ENCODE measurements around the gene STPG4. TPM values are rescaled to one million over a fixed set of nuclear protein-coding genes. Genes with fewer than 3 reads are reported as not detected.

The STPG4 gene
- total RNA-seq, 1 donor from 2014 or later = 2.9 TPM

DNA sequence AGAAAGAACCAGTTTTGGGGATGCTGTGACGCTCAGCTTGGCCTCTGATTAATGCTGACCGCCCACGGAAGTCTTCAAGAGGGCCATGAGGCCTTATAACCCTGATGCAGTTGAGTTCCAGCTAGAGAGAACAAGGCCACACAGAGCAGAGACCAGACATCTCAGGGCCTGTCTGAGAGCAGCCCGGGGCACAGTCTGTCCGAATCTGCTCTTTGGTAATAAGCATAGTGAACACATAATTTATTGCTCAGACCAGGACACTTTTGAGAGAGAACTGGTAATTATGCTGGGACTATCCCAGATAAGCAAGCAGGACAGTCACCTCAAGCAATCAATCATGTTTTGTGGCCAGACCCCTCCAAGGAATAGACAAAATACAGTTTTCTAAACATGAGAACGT lies 68.5 kb downstream of the STPG4 start:
- intact Hi-C loops (cut with DNase I) = no loop called here
- H3K9me3 ChIP-seq = no peaks in the 10 kb centered on the region
- DNase-seq (ENCODE audit: extremely low spot score in 2 of 2) = no peak
- peaks cover 45% of the 10 kb centered on the region for H3K4me1 ChIP-seq
- no peaks in the 10 kb centered on the region for H3K27me3 ChIP-seq
- TF ChIP-seq, protein P1, sequence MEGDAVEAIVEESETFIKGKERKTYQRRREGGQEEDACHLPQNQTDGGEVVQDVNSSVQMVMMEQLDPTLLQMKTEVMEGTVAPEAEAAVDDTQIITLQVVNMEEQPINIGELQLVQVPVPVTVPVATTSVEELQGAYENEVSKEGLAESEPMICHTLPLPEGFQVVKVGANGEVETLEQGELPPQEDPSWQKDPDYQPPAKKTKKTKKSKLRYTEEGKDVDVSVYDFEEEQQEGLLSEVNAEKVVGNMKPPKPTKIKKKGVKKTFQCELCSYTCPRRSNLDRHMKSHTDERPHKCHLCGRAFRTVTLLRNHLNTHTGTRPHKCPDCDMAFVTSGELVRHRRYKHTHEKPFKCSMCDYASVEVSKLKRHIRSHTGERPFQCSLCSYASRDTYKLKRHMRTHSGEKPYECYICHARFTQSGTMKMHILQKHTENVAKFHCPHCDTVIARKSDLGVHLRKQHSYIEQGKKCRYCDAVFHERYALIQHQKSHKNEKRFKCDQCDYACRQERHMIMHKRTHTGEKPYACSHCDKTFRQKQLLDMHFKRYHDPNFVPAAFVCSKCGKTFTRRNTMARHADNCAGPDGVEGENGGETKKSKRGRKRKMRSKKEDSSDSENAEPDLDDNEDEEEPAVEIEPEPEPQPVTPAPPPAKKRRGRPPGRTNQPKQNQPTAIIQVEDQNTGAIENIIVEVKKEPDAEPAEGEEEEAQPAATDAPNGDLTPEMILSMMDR (IDR thresholded peaks at IDR 0.05) = no peak
- TF ChIP-seq POLR2A (IDR thresholded peaks at IDR 0.05) (no peak), POLR2AphosphoS5 (IDR thresholded peaks at IDR 0.05; ENCODE audit: insufficient read depth in 1 of 2, low read depth in 1 of 2) (no peak)
- no peak overlapping the region for H3K4me3 ChIP-seq
- peak overlapping the region; percentile 33 for H3K27ac ChIP-seq
- H3K36me3 ChIP-seq = no peaks in the 10 kb centered on the region

DNA sequence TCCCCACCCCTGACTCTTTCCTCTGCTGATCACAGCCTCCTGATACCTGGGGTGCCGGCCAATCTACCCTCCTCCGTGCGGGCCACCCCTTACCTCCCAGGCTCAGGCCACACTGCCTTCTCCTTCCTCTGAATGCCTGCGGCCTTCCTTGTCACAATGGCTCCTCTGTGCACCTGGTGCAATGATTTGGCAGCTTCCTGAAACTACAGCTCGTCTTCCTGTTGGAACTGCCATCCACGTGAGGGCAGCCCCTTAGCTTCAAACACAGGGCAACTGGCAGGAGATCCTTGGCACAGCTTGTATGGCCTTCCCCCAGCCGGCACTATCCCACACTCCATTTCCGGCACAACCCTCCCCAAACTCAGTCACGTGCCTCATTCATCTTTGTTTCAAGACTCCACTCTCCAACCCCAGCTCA lies 69.0 kb downstream of the STPG4 start:
- intact Hi-C loops (cut with DNase I) = no loop called here
- Histone ChIP-seq H3K27ac (peak overlapping the region; percentile 33), H3K4me1 (peaks cover 45% of the 10 kb centered on the region), H3K4me3 (no peak overlapping the region), H3K36me3 (no peaks in the 10 kb centered on the region), H3K9me3 (no peaks in the 10 kb centered on the region), H3K27me3 (no peaks in the 10 kb centered on the region)
- no peak for TF ChIP-seq POLR2A (IDR thresholded peaks at IDR 0.05)
- peak in 1 of 2 donors; percentile 46 for TF ChIP-seq POLR2AphosphoS5 (IDR thresholded peaks at IDR 0.05; ENCODE audit: insufficient read depth in 1 of 2, low read depth in 1 of 2)
- DNase-seq (ENCODE audit: extremely low spot score in 2 of 2) = no peak

DNA sequence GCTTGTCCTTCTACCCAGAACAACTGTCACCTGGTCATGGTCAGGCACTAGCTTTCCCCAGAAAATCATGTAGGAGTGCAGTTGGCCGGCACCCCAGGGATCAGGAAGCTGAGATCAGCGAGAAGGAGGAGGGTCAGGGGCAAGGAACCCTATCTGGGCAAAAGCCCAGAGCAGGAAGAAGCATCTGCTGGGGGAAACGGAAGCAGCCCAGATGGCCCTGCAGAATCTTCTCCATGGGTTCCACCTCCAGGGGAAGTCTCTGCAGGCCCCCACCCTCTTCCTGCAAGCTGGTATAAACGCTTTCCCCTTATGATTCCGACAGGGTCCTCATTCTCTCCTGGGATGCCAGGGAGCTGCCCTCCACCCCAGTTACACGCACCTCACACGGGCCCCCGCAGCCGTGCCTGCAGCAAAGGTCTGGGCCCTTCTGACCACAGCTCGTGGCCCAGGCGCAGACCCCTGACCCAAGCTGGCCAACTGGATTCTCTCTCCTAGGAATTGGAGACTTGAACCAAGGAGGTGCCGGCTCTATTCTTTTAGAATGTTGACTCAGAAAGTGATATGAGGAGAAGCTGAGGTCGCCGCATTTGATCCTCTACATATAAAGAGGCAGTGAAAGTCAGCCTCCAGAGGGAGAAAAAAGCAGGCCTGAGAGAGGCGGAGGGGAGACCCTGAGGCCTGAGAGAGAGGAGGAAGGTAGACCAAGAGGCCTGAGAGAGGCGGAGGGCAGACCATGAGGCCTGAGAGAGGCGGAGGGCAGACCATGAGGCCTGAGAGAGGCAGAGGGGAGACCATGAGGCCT lies 71.0 kb downstream of the STPG4 start:
- Histone ChIP-seq H3K4me3 (no peak overlapping the region), H3K9me3 (no peaks in the 10 kb centered on the region), H3K27ac (peak overlapping the region; percentile 7), H3K4me1 (peaks cover 61% of the 10 kb centered on the region), H3K27me3 (no peaks in the 10 kb centered on the region), H3K36me3 (no peaks in the 10 kb centered on the region)
- TF ChIP-seq POLR2AphosphoS5 (IDR thresholded peaks at IDR 0.05; ENCODE audit: insufficient read depth in 1 of 2, low read depth in 1 of 2) (no peak), POLR2A (IDR thresholded peaks at IDR 0.05) (no peak)
- TF ChIP-seq, protein P1 (IDR thresholded peaks at IDR 0.05) = no peak
- intact Hi-C loops (cut with DNase I) = no loop called here
- DNase-seq (ENCODE audit: extremely low spot score in 2 of 2) = no peak

DNA sequence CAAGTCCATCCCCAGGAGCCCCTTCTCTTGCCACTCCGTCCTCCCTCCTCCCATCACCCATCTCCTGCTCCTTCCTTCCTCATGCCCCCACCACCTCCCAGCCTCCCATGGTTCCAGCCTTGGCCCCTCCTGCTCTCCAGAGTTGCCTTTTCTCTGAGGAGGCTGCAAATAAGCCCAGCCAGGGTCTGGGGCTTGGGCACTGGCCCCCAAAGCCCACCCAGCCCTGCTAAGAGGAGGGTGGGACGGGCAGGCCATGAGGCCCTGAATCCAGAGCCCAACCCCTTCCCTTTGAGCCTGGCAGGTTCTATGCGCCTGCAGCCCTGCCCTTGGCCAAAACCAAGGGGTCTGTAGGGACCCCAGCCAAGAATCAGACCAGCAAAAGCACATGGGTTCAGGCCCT lies 71.6 kb downstream of the STPG4 start:
- intact Hi-C loops (cut with DNase I) = no loop called here
- TF ChIP-seq POLR2AphosphoS5 (IDR thresholded peaks at IDR 0.05; ENCODE audit: insufficient read depth in 1 of 2, low read depth in 1 of 2) (no peak), POLR2A (IDR thresholded peaks at IDR 0.05) (no peak)
- TF ChIP-seq, protein P1 (IDR thresholded peaks at IDR 0.05) = no peak
- H3K4me1 ChIP-seq = peaks cover 59% of the 10 kb centered on the region

DNA sequence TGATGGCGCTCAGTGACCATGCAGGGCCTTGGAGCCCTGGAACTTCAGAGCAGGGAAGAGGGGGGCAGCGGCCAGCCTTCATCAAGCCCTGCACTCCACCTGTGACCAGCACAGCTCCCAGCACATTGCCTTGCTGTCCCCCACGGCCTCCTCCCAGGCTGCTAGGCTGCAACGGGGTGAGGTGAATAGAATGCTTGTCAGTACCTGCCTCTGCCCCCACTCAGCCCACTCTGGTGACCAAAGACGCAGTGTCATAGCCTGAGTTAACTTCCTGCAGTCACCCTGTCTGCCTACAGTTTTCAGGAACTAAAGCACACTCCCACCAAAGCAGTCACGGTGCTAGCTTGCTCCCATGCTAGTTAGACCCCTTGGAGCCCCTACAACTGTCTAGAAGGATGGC lies 72.1 kb downstream of the STPG4 start:
- H3K9me3 ChIP-seq = no peaks in the 10 kb centered on the region
- H3K27ac ChIP-seq = no peak overlapping the region
- H3K4me1 ChIP-seq = peaks cover 59% of the 10 kb centered on the region
- no peaks in the 10 kb centered on the region for H3K36me3 ChIP-seq
- no peak for DNase-seq (ENCODE audit: extremely low spot score in 2 of 2)
- H3K27me3 ChIP-seq = no peaks in the 10 kb centered on the region
- TF ChIP-seq, protein P1 (IDR thresholded peaks at IDR 0.05) = no peak
- TF ChIP-seq POLR2AphosphoS5 (IDR thresholded peaks at IDR 0.05; ENCODE audit: insufficient read depth in 1 of 2, low read depth in 1 of 2) (no peak), POLR2A (IDR thresholded peaks at IDR 0.05) (no peak)
- intact Hi-C loops (cut with DNase I) = no loop called here
- no peak overlapping the region for H3K4me3 ChIP-seq

More for the DNA sequence above, 71.6 kb downstream of the STPG4 start:
- DNase-seq (ENCODE audit: extremely low spot score in 2 of 2) = no peak
- Histone ChIP-seq H3K36me3 (no peaks in the 10 kb centered on the region), H3K4me3 (no peak overlapping the region), H3K9me3 (no peaks in the 10 kb centered on the region), H3K27ac (no peak overlapping the region), H3K27me3 (no peaks in the 10 kb centered on the region)
